Stimulated activated CD8-positive, alpha-beta memory T cell treated with anti-CD3 and anti-CD28 coated beads, Interleukin-4, amount 100 ng/mL, for 48 hours (primary cell): ENCODE results near the gene TMEM80.

Experiments used
- DNase-seq: peaks from one replicate; pipeline ENCODE4 v3.0.0-alpha.2; 2020

TMEM80 gene

GRCh38 chr11:702462-703461 is 7.1 kb downstream of the TMEM80 start:
- DNase-seq: no peak

GRCh38 chr11:703506-703905 is 7.9 kb downstream of the TMEM80 start:
- DNase-seq: no peak

- DNase-seq: no peak
These were observed 8.6 kb downstream of the TMEM80 start for GRCh38 chr11:704228-704674.

- DNase-seq: no peak
These were observed 9.4 kb downstream of the TMEM80 start for GRCh38 chr11:704781-705645.

- DNase-seq: no peak
These were observed 10.2 kb downstream of the TMEM80 start, which contains the start of gene EPS8L2 for GRCh38 chr11:705646-706438. EPS8L2 (plus strand) TSS chr11:706231; CDS start chr11:709408, 3,177 bp downstream.

GRCh38 chr11:706439-706956 is 10.9 kb downstream of the TMEM80 start:
- no peak for DNase-seq

- no peak for DNase-seq
These were observed 11.6 kb downstream of the TMEM80 start for GRCh38 chr11:706957-707816.

- no peak for DNase-seq
These were observed 12.3 kb downstream of the TMEM80 start for GRCh38 chr11:707817-708420.

- no peak for DNase-seq
These were observed 12.9 kb downstream of the TMEM80 start for GRCh38 chr11:708511-708910.

GRCh38 chr11:709109-709997 is 13.7 kb downstream of the TMEM80 start:
- DNase-seq: no peak

GRCh38 chr11:714436-714835 is 18.8 kb downstream of the TMEM80 start:
- DNase-seq: no peak

GRCh38 chr11:719214-720016 is 23.8 kb downstream of the TMEM80 start:
- DNase-seq: no peak

GRCh38 chr11:720017-720641 is 24.5 kb downstream of the TMEM80 start:
- DNase-seq: no peak

- peak; percentile 58 for DNase-seq
These were observed 25.1 kb downstream of the TMEM80 start for GRCh38 chr11:720642-721246.

- DNase-seq: no peak
These were observed 25.7 kb downstream of the TMEM80 start for GRCh38 chr11:721247-721740.

GRCh38 chr11:721741-722345 is 26.2 kb downstream of the TMEM80 start:
- DNase-seq: peak; percentile 60

- DNase-seq: no peak
These were observed 26.8 kb downstream of the TMEM80 start for GRCh38 chr11:722346-722811.
